Activated CD4-positive, alpha-beta T cell treated with anti-CD3 and anti-CD28 coated beads, Interleukin-2, Interleukin-4, amounts not matched to agents 100 ng/mL and 50 ng/mL, durations not matched to agents 16 hours and 8 hours (primary cell): ENCODE data around the gene OXSR1.
A peak's percentile ranks its signal among the peaks of the same experiment; 100 is the strongest.
"Not testable (repeated sequence)": the region's sequence is repeated elsewhere in the genome, so short reads cannot be mapped to it uniquely, and the experiment has no call there.

ENCODE experiments used
- DNase-seq: peaks from one replicate; pipeline ENCODE4 v3.0.0-alpha.2; 2020; ENCODE audit warnings: low spot score

Gene OXSR1

DNA sequence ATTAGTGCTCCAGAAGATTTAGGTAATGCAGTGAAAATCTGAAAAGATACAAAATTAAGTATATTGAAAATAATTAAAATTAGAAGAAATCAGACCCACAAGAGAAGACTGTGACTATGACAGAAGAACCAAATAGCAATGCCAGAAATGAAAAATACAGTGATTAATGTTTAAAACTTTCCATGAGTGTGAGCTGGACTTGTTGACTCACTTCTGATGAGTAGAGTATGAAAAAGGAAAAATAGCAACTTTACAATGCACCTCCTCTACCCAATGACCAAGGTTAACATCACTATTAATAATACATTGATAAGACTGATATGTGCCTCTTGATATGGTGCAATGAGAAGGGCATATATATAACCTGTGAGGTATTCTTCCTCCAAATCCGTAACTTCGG, 60.9 kb downstream of the OXSR1 start:
- no peak for DNase-seq

DNA sequence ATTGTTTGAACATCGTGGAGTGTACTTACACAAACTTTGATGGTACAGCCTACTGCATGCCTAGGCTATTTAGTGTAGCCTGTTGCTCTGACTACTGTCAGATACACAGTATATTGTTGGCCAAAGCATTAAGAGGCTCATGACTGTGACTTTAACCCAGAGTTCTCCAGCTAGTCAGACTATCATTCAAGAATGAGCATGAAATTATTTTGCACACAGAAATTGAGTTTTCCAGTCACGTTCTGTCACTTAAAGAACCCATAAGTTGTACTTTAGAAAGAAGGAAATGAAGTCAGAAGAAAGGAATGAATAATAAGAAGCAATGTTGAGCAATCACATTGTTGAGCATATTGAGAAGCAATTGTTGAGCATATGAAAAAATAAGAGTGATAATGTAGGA, 62.7 kb downstream of the OXSR1 start:
- peak; percentile 39 for DNase-seq

DNA sequence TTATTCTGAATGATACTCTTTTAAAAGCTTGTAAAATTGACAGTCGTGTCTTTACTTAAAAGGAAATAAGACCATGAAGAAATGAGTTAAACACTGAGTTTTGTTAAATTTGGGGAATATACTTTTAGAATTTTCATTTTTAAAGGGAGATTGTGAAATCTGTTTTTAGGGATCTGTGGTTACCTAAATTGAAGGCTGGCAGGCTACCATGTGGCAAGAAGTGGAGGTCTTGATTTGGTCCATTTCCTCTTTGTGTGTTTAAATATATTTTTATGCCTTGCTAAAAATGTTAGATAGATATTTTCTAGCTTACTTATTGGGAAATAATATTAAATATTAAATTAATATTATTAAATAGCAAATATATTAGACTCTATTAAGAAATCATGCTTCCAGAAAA, 63.7 kb downstream of the OXSR1 start:
- DNase-seq: no peak

- DNase-seq: no peak
Observed at GRCh38 chr3:38232701-38233100, 67.4 kb downstream of the OXSR1 start.

DNA sequence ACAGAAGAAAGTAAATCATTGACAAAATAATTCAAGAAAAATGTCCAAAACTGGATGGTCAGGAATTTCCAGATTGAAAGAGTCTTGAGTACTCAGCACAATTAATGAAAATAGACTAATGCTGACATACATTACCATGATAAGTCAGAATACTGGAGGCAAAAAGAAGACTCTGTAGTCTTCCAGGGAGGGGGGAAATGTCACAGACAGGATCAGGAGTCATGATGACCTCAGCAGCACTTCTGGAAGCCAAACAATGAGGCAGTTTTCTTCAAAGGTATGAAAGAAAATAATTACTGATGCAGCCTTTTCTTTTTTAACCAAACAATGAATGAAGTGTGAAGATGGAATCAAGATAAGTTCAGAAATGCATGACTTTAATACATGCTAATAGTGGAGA, 70.1 kb downstream of the OXSR1 start:
- DNase-seq: no peak

- DNase-seq: no peak
Observed at GRCh38 chr3:38238416-38239008, 73.2 kb downstream of the OXSR1 start.

- not testable (repeated sequence) for DNase-seq
Observed at GRCh38 chr3:38242812-38243211, 77.5 kb downstream of the OXSR1 start.

- no peak for DNase-seq
Observed at GRCh38 chr3:38245930-38246329, 80.6 kb downstream of the OXSR1 start.

DNA sequence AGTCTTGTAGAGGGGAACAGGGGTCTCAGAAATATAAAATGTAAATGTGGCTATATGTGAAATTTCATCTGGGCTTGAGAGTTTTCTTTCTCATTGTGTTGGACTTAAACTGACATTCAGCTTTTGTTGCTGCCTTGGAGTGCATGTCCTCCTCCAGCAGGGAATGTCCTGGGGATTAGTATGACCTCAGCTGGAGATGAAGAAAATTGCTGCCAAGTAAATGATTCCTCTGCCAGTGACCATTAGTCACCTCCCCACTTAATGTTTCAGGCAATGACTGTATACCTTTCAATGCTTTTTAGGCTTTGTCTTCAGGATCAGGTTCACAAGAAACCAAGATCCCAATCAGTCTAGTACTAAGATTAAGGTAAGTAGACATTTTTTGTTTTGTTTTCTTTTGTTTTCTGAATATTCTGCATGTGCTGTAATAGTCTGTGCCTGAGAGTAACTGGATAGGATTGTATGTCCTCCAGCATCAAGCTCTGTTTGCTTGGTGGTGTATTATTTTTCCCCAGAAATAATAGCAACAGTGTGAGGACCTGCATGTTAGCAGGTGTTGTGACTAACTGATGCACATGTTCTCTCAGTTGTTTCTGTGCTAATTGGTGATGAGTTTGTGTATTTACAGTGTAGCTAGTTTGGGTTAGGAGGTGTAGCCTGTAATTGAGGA, 82.2 kb downstream of the OXSR1 start:
- DNase-seq: no peak

DNA sequence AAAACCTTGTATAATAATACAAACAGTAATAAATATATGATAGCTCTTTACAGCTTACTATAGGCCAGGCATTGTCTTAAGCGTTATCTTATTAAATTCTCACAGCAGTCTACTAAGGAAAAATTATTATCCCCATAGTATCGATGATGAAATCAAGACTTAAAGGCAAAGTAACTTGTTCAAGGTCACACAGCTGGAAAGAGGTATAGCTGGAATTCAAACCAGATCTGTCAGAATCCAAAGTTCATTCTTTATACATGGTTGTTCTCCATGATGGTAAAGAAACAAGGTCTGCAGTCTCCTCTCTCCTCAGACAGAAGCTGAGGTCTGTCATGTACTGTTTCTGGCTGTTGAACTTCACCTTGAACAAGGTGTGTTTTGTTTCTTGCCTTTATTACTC, 84.9 kb downstream of the OXSR1 start:
- DNase-seq: no peak

- DNase-seq: no peak
Observed at GRCh38 chr3:38251197-38251596, 85.9 kb downstream of the OXSR1 start.

GRCh38 chr3:38253704-38254103, 88.4 kb downstream of the OXSR1 start:
- DNase-seq: no peak

DNA sequence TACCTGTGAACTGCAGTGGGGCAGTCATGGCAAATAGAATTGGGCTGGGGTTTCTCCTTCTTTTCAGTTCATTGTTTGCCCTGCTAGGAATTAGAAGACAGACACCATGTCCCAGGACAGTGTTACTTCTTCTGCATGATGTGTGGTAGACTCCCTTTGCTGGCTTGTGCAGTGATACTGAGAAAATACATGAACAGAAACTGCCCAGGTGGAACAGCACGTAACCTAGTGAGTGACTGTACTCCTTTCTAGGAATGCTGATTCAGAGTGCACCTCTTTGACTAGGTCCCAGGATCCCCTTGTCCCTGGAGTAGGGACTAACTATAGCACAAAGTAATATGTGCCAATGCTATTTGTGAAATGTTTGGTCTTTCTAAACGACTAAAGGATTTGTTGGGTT, 89.5 kb downstream of the OXSR1 start:
- peak; percentile 33 for DNase-seq

DNA sequence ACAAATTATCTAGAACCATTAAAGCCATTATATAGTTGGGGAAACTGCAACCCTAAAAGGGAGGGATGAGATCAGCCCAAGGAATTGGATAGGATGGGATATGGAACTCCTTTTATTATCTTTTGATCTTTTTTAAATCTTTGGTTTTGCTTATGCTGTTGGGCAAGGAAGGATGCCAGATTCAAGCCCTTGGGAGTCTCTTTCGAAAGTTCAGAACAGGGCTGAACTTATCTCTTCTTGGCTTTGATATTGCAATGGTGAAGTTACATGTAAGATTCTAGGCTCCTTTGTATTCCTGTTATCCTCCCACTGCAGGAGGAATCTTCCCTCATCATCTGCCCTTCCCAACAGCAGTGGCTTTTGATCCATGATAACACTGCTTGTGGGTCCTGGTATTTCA, 90.3 kb downstream of the OXSR1 start:
- no peak for DNase-seq

DNA sequence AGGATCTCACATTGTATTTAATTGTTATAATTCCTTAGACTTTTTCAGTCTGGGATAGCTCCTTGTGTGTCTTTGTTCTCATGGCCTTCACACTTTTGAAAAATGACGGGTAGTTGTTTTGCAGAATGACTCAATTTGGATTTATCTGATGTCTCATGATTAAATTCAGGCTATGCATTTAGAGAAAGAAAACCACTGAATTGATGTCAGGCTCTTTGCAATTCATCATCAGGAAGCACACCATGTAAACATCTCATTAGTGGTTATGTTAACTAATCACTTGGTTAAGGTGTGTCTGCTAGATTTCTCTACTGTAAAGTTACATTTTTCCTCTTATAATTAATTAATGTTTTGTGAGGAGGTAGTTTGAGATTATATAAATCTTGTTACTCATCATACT, 92.2 kb downstream of the OXSR1 start:
- DNase-seq: peak; percentile 66

DNA sequence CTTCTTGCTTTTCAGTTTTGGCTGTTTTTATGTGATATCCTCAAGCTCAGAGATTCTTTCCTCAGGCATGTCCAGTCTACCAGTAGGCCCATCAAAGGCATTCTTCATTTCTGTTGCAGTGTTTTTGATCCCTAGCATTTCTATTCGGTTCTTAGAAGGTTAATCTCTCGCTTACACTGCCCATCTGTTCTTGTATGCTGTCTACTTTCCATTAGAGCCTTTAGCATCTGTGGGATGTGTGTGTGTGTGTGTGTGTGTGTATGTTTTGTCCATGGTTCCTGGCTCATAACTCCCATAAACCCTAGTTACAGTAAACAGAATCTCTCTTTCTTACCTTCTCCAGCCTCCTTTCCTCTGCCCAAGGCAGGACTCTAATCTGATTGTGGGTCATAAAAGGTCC, 95.1 kb downstream of the OXSR1 start:
- no peak for DNase-seq

GRCh38 chr3:38264353-38264771, 99.0 kb downstream of the OXSR1 start:
- no peak for DNase-seq

DNA sequence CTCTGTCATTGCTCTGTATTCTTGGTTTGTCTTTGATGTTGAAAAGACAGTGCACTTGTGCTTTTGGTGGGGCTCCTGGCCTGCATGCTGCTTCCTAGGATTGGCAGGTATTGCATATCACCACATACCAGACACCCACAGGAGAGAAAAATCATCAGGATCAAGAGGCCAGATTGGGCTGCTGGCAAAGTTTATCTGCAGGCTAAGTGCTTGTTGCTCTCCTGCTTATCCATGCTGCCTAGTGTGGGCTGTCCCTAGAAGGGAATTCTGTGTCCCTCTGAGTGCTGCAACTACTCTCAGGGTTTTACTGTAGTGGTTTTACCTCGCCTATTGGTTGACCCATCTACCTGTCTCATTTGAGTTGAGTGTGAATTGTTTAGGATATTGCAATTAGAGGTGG, 99.4 kb downstream of the OXSR1 start:
- no peak for DNase-seq

GRCh38 chr3:38265604-38266307, 100.4 kb downstream of the OXSR1 start, which contains the start of gene SLC22A13:
TSS of gene SLC22A13 (plus strand) at chr3:38265812. CDS start at chr3:38265861, 49 bp downstream.
- no peak for DNase-seq

- no peak for DNase-seq
Observed at GRCh38 chr3:38266810-38267209, 101.5 kb downstream of the OXSR1 start.

DNA sequence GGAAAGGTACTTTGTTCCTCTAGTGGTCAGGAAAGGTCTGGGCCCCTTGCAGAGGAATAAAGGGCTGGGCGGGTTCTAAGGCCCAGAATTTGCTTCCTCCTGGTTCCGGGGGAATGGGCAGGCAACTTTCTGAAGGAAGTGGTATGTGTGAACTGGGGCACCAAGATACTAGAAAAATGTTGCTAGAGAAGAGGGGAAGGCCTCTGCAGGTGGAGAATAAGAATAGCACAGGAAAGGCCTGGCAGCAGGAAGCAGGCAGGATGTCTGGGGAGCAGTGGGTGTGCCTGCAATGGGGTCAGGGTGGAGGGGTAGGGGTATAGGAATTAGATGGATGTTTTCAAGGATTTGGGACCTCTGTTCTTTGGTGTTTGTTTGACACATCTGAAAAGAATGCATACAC, 102.3 kb downstream of the OXSR1 start:
- no peak for DNase-seq

DNA sequence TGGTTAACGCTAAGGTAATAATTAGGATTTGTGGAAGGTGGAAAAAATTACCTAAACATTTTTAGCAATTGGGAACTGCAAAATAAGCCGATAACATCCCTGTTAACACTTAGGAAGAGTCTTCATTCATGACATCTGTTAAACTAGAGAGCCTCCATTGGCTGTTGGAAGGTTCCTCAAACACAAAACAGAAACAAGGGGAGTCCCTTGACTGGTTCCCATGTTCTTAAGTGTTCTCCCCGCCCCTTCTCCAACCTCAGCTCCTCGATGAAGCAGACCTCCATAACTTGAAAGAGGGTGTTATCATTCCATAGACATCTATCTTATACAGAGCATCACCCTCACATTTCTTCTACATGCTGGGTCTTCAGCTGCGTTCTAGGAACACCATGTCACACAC, 102.8 kb downstream of the OXSR1 start:
- DNase-seq: no peak

DNA sequence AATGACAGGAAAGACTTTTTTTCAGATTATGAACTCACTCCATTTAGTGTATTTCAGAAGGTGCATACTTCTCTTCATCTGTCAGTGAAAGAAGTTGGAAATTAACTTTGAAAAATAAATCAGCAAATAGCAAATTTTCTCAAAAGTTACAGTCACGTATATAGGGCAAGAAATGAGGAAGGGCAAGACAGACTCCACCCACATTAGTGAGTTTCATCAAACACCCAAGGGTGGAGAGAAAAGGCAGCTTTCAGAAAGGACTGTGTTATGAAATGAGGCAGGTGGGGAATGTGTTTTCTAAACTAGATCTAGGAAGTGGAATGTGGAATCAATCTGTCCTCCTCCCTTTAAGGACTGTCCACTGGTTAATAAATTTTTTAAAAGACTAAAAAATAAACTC, 103.2 kb downstream of the OXSR1 start:
- no peak for DNase-seq
